ENCODE measurements around the gene MARK2. TPM values are rescaled to one million over a fixed set of nuclear protein-coding genes. Genes with fewer than 3 reads are reported as not detected.

The MARK2 gene
- total RNA-seq, 1 donor, result 14.8 TPM

- peak overlapping the region; percentile 69 for H3K4me3 ChIP-seq (ENCODE audit: insufficient read depth, low read length)
- H3K79me2 ChIP-seq (ENCODE audit: insufficient read depth, low read length), result no peaks in the 10 kb centered on the region
- peaks cover 7% of the 10 kb centered on the region for H4K20me1 ChIP-seq (ENCODE audit: insufficient read depth, low read length)
- H3K4me1 ChIP-seq (ENCODE audit: insufficient read depth, low read length), result peaks cover 20% of the 10 kb centered on the region
- peak overlapping the region; percentile 79 for H3K4me2 ChIP-seq (ENCODE audit: insufficient read depth, low read length)
- H3K27me3 ChIP-seq (ENCODE audit: insufficient read depth, low read length), result no peaks in the 10 kb centered on the region
- H3K27ac ChIP-seq (ENCODE audit: low read depth, low read length), result no peak overlapping the region
- no peaks in the 10 kb centered on the region for H3K36me3 ChIP-seq (ENCODE audit: insufficient read depth, low read length)
- TF ChIP-seq, protein P1, sequence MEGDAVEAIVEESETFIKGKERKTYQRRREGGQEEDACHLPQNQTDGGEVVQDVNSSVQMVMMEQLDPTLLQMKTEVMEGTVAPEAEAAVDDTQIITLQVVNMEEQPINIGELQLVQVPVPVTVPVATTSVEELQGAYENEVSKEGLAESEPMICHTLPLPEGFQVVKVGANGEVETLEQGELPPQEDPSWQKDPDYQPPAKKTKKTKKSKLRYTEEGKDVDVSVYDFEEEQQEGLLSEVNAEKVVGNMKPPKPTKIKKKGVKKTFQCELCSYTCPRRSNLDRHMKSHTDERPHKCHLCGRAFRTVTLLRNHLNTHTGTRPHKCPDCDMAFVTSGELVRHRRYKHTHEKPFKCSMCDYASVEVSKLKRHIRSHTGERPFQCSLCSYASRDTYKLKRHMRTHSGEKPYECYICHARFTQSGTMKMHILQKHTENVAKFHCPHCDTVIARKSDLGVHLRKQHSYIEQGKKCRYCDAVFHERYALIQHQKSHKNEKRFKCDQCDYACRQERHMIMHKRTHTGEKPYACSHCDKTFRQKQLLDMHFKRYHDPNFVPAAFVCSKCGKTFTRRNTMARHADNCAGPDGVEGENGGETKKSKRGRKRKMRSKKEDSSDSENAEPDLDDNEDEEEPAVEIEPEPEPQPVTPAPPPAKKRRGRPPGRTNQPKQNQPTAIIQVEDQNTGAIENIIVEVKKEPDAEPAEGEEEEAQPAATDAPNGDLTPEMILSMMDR (IDR thresholded peaks at IDR 0.05; ENCODE audit: extremely low read depth, low read depth, low read length), result peak; percentile 44
- DNase-seq (ENCODE audit: insufficient read length, low spot score, missing footprints), result peak; percentile 97
- H3K9me3 ChIP-seq (ENCODE audit: low read depth, low read length), result no peaks in the 10 kb centered on the region
- H2AFZ ChIP-seq (ENCODE audit: low read length), result no peak overlapping the region
Measured at GRCh38 chr11:63915961-63916836, 77.3 kb downstream of the MARK2 start.

DNA sequence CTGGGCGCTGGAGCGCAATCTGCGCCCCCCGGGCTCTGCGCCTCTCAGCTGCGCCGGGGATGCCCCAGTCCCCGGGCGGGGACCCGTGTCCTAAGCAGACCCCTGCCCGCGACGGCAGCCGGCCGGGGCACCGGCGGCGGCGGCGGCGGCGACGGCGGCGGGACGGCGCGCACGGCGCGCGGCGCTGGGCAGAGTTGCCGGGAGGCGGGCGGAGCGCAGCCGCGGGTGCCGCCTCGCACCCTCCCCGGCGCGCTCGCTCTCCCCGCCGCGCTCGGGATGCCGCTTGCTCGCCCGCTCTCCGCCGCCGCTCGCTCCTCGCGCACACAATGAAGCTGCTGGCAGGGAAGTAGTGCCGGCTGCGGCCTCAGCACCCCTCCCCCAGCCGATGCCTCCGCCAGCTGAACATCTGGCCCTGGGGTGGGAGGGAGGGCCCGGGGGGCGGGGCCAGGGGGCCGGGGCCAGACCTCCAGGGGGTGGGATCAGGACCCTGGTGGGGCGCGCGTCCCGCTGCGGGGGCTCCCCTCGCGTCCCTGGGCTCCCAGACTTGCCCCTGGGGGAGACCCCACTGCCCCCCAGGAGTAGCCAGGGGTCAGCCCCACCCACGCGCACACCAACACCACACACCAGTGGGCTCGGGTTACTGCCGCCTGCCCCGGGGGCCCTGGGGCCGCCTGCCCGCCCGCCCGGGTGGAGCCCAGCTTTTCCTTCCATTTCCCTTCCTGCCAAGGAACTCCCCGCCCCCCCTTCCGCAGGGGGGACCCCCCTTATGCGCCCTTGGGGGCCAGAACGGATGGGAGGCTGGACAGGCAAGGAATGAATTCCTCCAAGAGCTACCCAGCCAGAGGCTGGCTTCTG lies 78.2 kb downstream of the MARK2 start, which contains the start of gene RCOR2:
RCOR2 (minus strand) TSS at position 328 of the 855 bp plus-strand sequence. CDS start 708 bp downstream, outside the sequence.
- Histone ChIP-seq H3K4me3 (ENCODE audit: insufficient read depth, low read length) (peak within 1 kb of the TSS; percentile 69), H3K4me1 (ENCODE audit: insufficient read depth, low read length) (peaks cover 20% of the 10 kb centered on the region), H3K9me3 (ENCODE audit: low read depth, low read length) (no peaks in the 10 kb centered on the region), H3K79me2 (ENCODE audit: insufficient read depth, low read length) (no peaks in the 10 kb centered on the region), H3K36me3 (ENCODE audit: insufficient read depth, low read length) (no peaks in the 10 kb centered on the region), H3K4me2 (ENCODE audit: insufficient read depth, low read length) (peak within 1 kb of the TSS; percentile 79), H2AFZ (ENCODE audit: low read length) (peak within 1 kb of the TSS; percentile 56), H4K20me1 (ENCODE audit: insufficient read depth, low read length) (peaks cover 7% of the 10 kb centered on the region), H3K27ac (ENCODE audit: low read depth, low read length) (no peak within 1 kb of the TSS), H3K27me3 (ENCODE audit: insufficient read depth, low read length) (no peaks in the 10 kb centered on the region)
- TF ChIP-seq, protein P1 (IDR thresholded peaks at IDR 0.05; ENCODE audit: extremely low read depth, low read depth, low read length), result no peak
- DNase-seq (ENCODE audit: insufficient read length, low spot score, missing footprints), result peak; percentile 99

- no peaks in the 10 kb centered on the region for H3K79me2 ChIP-seq (ENCODE audit: insufficient read depth, low read length)
- no peaks in the 10 kb centered on the region for H3K36me3 ChIP-seq (ENCODE audit: insufficient read depth, low read length)
- H3K4me1 ChIP-seq (ENCODE audit: insufficient read depth, low read length), result peaks cover 20% of the 10 kb centered on the region
- H4K20me1 ChIP-seq (ENCODE audit: insufficient read depth, low read length), result peaks cover 7% of the 10 kb centered on the region
- TF ChIP-seq, protein P1 (IDR thresholded peaks at IDR 0.05; ENCODE audit: extremely low read depth, low read depth, low read length), result no peak
- H3K27ac ChIP-seq (ENCODE audit: low read depth, low read length), result no peak overlapping the region
- no peaks in the 10 kb centered on the region for H3K9me3 ChIP-seq (ENCODE audit: low read depth, low read length)
- H3K27me3 ChIP-seq (ENCODE audit: insufficient read depth, low read length), result no peaks in the 10 kb centered on the region
- peak overlapping the region; percentile 69 for H3K4me3 ChIP-seq (ENCODE audit: insufficient read depth, low read length)
- DNase-seq (ENCODE audit: insufficient read length, low spot score, missing footprints), result peak; percentile 97
- H3K4me2 ChIP-seq (ENCODE audit: insufficient read depth, low read length), result peak overlapping the region; percentile 79
- peak overlapping the region; percentile 56 for H2AFZ ChIP-seq (ENCODE audit: low read length)
Measured at GRCh38 chr11:63917692-63918506, 79.0 kb downstream of the MARK2 start.
